HG03045 (cell line): ENCODE measurements around the gene NIPA2.

Source experiments
- ATAC-seq: cut with Tn5 transposase; IDR thresholded peaks from one replicate; pipeline ENCODE4 v1.9.1; 2021; ENCODE audit warnings: mild to moderate bottlenecking, moderate library complexity; ENCODE audit not compliant: unreplicated experiment

NIPA2 gene

GRCh38 chr15:22874966-22875365 lies 36.5 kb downstream of the NIPA2 start:
- no peak for ATAC-seq

- ATAC-seq = no peak
Observed at GRCh38 chr15:22877117-22877516, 38.7 kb downstream of the NIPA2 start.

DNA sequence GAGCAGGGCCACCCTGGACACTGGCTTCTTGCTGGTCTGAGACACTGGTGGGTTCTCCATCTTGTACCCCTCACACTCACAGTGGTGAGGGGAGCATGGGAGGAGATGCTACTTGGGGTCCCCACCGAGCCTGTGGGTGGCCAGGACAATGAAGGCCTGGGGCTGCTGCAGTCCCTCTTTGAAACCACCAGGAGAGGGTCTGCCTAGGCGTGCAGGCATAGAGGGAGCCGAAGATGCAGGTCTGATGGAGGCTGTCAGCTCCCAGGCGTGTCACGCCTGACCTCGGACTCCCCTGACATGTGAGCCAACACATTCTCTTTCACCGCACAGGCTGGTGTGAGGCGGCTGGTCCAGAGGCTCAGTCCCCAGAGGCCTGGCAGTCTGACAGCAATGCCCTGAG lies 39.1 kb downstream of the NIPA2 start:
- no peak for ATAC-seq

DNA sequence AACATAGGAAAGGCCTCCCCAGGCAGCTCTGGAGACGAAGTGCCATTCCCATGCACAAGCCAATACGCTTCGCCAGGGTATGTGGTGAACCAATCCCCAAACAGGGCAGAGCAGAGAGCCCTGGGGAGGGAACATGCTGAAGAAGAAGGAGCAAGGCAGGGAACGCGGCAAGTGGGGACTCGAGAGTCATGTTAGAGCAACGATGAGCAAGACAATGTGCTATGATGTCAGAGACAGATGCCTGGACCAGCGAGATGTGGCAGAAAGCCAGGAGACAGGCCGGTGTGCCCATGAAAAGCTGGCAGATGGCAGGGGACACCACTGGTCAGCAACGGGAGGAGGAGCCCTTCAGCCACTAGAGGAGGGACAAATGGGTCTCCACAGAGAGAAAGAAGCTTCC lies 39.6 kb downstream of the NIPA2 start:
- ATAC-seq = no peak

DNA sequence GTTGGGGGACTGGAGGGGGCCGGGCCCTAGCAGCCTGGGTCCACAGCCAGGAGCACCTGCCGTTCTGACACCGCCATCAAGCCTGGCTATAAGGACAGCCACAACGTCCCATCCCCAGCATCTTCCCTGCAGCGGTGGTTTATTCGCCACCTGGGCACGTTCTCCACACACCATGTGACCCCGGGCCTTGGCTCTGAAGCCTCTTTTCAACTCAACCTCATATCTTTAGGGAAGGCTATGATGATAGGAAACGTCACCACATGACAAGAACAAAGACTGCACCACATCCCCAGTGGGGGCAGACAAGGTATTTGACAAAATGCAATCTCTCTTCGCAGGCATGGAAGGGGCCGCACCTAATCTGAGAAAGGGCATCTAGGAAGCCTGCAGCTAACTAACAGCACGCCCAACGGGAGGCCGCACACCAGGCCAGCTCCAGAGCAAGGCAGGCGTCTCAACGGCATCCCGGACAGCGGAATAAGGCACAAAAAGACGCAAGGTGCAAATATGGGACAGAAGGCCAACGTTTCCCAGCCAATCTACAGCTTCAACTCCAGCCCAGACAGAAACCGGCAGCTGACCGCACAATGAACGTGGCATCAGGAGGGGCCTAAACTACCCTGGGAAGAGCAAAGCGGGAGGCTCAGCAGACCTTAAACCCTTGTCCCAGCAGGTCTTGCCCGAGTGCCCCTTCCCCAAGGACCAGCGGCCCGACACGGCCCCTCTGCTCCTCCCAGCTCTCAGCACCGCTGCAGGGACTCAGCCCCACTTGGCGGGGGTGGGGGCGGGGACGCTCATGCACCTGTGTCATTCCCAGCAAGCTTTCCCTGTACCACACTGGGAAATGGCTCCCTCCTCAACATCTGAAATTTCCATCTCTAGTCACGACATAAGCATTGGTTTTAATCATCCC lies 41.9 kb downstream of the NIPA2 start:
- ATAC-seq = no peak

GRCh38 chr15:22880981-22881738 lies 42.7 kb downstream of the NIPA2 start:
- ATAC-seq = no peak

- no peak for ATAC-seq
Observed at GRCh38 chr15:22881739-22882440, 43.4 kb downstream of the NIPA2 start.

- no peak for ATAC-seq
Observed at GRCh38 chr15:22883196-22883595, 44.7 kb downstream of the NIPA2 start.

GRCh38 chr15:22884344-22884743 lies 45.9 kb downstream of the NIPA2 start:
- ATAC-seq = no peak

DNA sequence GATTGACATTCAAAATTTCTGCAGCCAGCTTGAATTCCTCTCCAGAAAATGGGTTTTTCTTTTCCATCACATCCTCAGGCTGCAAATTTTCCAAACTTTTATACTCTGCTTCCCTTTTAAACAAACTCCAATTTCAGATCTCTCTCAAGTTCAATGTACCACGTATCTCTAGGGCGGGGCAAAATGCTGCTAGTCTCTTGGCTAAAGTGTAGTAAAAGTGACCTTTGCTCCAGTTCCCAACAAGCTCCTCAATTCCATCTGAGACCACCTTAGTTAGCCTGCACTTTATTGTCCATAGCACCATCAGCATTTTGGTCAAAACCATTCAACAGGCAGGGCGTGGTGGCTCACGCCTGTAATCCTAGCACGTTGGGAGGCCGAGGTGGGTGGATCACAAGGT lies 46.7 kb downstream of the NIPA2 start:
- ATAC-seq = no peak

GRCh38 chr15:22887157-22887951 lies 48.9 kb downstream of the NIPA2 start:
- no peak for ATAC-seq

GRCh38 chr15:22888120-22888859 lies 49.8 kb downstream of the NIPA2 start:
- ATAC-seq = no peak

DNA sequence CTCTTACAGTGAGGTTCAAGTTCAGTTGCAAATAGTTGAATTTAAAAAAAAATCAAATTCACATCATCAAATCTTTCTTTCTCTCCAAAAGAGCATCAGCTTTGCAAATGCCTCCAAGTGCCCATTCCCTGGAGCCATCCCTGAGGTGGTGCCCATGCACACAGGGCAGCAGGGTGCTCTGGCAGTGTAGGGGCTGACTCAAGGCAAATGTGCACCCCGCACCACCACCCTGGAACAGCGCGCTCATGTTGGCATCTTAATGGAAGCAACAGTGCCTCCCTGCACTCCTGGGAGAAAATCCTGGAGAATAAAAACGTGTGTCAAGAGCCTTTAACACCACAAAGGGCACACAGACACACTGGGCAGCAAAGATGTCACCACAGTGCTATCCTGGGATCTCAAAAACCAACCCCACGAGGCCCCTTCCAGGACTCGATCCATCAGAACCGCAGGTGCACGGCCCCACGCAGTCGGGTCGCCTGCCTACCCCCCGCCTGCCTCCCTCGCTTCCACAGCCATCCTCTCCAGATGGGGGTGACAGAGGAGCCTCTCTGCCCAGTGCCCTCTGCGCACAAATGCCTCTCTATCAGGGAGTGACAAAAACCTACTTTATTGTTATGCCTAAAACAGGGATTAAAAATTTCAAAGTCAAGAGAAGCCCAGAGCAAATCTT lies 50.8 kb downstream of the NIPA2 start:
- no peak for ATAC-seq

DNA sequence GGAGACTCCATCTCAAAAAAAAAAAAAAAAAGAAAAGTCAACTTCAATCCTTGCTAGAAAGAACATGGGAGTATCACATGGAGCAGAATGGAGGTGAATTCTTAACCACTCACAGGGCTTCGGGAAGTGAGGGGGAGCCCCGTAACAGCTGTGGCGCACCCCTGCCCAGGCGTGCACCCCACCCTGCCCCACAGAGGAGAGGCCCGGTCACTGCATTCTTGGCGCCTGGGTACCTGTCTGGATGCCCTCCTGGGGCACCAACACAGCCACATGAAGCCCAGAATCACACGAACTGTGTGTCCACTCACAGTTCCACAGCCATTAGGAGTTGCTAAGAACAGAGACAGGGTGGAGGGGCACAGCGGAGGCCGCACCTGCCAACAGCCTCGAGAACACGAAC lies 51.8 kb downstream of the NIPA2 start:
- ATAC-seq = no peak

GRCh38 chr15:22891426-22892210 lies 53.2 kb downstream of the NIPA2 start:
- no peak for ATAC-seq

GRCh38 chr15:22892333-22892732 lies 53.9 kb downstream of the NIPA2 start:
- no peak for ATAC-seq

DNA sequence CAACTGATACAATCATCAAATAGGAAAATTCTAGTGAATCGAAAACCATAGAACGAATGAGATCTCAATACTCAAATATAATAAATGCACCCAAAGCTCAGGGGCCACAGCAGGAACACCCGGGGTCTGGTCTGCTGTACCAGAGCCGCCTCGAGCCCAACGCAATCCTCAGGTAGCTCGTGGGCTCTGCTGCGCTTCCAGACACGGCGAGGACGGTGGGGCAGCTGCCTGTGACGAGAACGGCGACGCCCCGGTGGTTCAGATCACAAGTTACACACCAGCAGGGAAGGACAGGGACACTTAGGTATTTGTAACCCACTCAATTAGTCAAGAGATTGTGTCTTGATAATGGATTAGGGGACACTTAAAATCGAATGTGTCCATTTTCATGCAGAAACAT lies 54.6 kb downstream of the NIPA2 start:
- no peak for ATAC-seq

GRCh38 chr15:22893881-22894280 lies 55.4 kb downstream of the NIPA2 start:
- ATAC-seq = no peak
